ENCODE results near the gene SSBP4.

- TF ChIP-seq, protein P1, sequence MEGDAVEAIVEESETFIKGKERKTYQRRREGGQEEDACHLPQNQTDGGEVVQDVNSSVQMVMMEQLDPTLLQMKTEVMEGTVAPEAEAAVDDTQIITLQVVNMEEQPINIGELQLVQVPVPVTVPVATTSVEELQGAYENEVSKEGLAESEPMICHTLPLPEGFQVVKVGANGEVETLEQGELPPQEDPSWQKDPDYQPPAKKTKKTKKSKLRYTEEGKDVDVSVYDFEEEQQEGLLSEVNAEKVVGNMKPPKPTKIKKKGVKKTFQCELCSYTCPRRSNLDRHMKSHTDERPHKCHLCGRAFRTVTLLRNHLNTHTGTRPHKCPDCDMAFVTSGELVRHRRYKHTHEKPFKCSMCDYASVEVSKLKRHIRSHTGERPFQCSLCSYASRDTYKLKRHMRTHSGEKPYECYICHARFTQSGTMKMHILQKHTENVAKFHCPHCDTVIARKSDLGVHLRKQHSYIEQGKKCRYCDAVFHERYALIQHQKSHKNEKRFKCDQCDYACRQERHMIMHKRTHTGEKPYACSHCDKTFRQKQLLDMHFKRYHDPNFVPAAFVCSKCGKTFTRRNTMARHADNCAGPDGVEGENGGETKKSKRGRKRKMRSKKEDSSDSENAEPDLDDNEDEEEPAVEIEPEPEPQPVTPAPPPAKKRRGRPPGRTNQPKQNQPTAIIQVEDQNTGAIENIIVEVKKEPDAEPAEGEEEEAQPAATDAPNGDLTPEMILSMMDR (IDR thresholded peaks at IDR 0.05): no peak
- TF ChIP-seq POLR2A (IDR thresholded peaks at IDR 0.05) (no peak), EP300 (IDR thresholded peaks at IDR 0.05) (no peak)
Measured at GRCh38 chr19:18466354-18466753, 47.2 kb downstream of the SSBP4 start.
